GM12878 (cell line): ENCODE data around the gene IFRD1.

Source experiments
- RCOR1 ChIP-seq: conservative IDR thresholded peaks from 2 replicates; pipeline ENCODE4 v1.6.1; 2012; ENCODE audit warnings: low read depth, low read length, improper control_type of control experiment
- TF ChIP-seq, protein P1 (sequence below): IDR thresholded peaks from 2 replicates; pipeline ENCODE4 v1.6.1; 2012; ENCODE audit warnings: low read depth, low read length, improper control_type of control experiment

DNA sequence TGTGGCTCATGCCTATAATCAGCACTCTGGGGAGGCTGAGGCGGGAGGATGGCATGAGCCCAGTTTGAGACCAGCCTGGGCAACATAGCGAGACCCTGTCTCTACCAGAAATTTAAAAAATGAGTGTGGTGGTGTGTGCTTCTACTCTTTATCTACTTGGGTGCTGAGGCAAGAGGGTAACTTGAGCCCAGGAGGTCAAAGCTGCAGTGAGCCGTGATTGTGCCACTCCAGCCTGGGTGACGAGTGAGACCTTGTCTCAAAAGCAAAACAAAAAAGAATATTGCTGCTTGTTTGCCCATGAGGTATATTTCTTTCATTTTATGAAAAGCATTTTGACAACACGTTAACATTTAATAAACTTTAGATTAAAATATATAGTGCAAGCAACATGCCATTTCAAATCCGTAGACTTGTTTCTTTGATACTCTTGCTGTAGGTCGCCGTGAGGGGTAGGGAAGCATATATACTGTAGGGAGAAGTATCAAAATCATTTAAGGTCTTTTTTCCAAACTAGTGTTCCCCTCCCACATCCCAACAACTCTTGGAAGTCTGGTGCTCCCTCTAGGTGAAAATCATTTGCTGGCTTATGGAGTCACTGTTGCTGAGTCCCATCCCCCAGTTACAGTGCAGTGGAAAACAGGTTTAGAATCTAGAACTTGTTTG is 26.3 kb downstream of the IFRD1 start:
- TF ChIP-seq, protein P1, sequence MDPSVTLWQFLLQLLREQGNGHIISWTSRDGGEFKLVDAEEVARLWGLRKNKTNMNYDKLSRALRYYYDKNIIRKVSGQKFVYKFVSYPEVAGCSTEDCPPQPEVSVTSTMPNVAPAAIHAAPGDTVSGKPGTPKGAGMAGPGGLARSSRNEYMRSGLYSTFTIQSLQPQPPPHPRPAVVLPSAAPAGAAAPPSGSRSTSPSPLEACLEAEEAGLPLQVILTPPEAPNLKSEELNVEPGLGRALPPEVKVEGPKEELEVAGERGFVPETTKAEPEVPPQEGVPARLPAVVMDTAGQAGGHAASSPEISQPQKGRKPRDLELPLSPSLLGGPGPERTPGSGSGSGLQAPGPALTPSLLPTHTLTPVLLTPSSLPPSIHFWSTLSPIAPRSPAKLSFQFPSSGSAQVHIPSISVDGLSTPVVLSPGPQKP: no peak
- TF ChIP-seq RCOR1: no peak
